Vagina (tissue), 2 donors: ENCODE measurements around the gene CCDC33. TPM values are rescaled to one million over a fixed set of nuclear protein-coding genes. Genes with fewer than 3 reads are reported as not detected.

Experiments used
- DNase-seq, 2 donors: peaks; one replicate each; pipeline ENCODE4 v3.0.0-alpha.2; 2017; ENCODE audit errors: extremely low spot score in 2 of 2
- H3K27ac ChIP-seq: fragments of 200-600 bp; sonication (generic); one replicate; pipeline ENCODE4 v1.5.1; 2019
- H3K27me3 ChIP-seq: fragments of 200-600 bp; sonication (generic); one replicate; pipeline ENCODE4 v1.5.1; 2019
- H3K36me3 ChIP-seq, 2 donors: fragments of 200-600 bp; sonication (generic); one replicate each; pipeline ENCODE4 v1.5.1; 2017 to 2019
- H3K4me1 ChIP-seq: fragments of 200-600 bp; sonication (generic); one replicate; pipeline ENCODE4 v1.5.1; 2019
- H3K4me3 ChIP-seq, 2 donors: fragments of 200-600 bp; sonication (generic); 1 replicate in 1 of 2; 2 replicates in 1 of 2; pipeline ENCODE4 v1.5.1; 2016 to 2019
- H3K9me3 ChIP-seq: fragments of 200-600 bp; sonication (generic); one replicate; pipeline ENCODE4 v1.5.1; 2019
- CTCF ChIP-seq, 3 experiments: fragments of 450-650 bp in 2 of 3; fragments of 200-600 bp in 1 of 3; sonication (generic) in 1 of 3; IDR thresholded peaks; one replicate each; pipeline ENCODE4 v1.5.1; 2017 to 2019; ENCODE audit warnings: antibody characterized with exemption in 3 of 3, mild to moderate bottlenecking in 2 of 3, moderate library complexity in 2 of 3
- POLR2A ChIP-seq, 2 donors: fragments of 450-650 bp; IDR thresholded peaks; one replicate each; pipeline ENCODE4 v1.6.1; 2017; ENCODE audit warnings: antibody characterized with exemption in 2 of 2, mild to moderate bottlenecking in 2 of 2, moderate library complexity in 2 of 2
- POLR2AphosphoS5 ChIP-seq, 2 donors: sonication (generic); formaldehyde crosslinking; IDR thresholded peaks; one replicate each; pipeline ENCODE4 v1.9.0; 2017; ENCODE audit warnings: antibody characterized with exemption in 2 of 2, mild to moderate bottlenecking in 2 of 2, low read depth in 1 of 2; ENCODE audit not compliant: insufficient read depth in 1 of 2
- intact Hi-C: fragments of 100-400 bp; cut with DNase I; formaldehyde crosslinking; loops from one replicate; pipeline ENCODE4 v1.15.1; 2023
- total RNA-seq: library from RNA; depleted of rRNA; stranded (reverse); fragments of >200 nt; gene quantifications from one replicate; pipeline ENCODE4 v1.2.3, GENCODE V29; 2016

CCDC33 gene
- total RNA-seq, 1 donor from 2014 or later: not detected

- no peak for DNase-seq
- no peaks in the 10 kb centered on the region for H3K36me3 ChIP-seq
- intact Hi-C loops: loop anchor here (10.0 kb wide), 1 partner anchor 407 kb away; the partner anchor contains the start of gene CSK
- H3K4me3 ChIP-seq: no peak overlapping the region
- no peak overlapping the region for H3K27ac ChIP-seq
- no peaks in the 10 kb centered on the region for H3K27me3 ChIP-seq
- peaks cover 16% of the 10 kb centered on the region for H3K4me1 ChIP-seq
- TF ChIP-seq POLR2A (IDR thresholded peaks at IDR 0.05) (no peak), POLR2AphosphoS5 (IDR thresholded peaks at IDR 0.05; ENCODE audit: insufficient read depth in 1 of 2, low read depth in 1 of 2) (no peak), CTCF (IDR thresholded peaks at IDR 0.05) (no peak)
- no peaks in the 10 kb centered on the region for H3K9me3 ChIP-seq
Measured at GRCh38 chr15:74377831-74378766, 142.0 kb downstream of the CCDC33 start.

- Histone ChIP-seq H3K36me3 (no peaks in the 10 kb centered on the region), H3K4me1 (peaks cover 11% of the 10 kb centered on the region), H3K4me3 (no peak overlapping the region), H3K9me3 (no peaks in the 10 kb centered on the region), H3K27ac (no peak overlapping the region), H3K27me3 (no peaks in the 10 kb centered on the region)
- no peak for TF ChIP-seq POLR2AphosphoS5 (IDR thresholded peaks at IDR 0.05; ENCODE audit: insufficient read depth in 1 of 2, low read depth in 1 of 2)
- TF ChIP-seq POLR2A (IDR thresholded peaks at IDR 0.05): no peak
- no peak for TF ChIP-seq CTCF (IDR thresholded peaks at IDR 0.05)
- intact Hi-C loops: loop anchor here (10.0 kb wide), 1 partner anchor 406 kb away; the partner anchor contains the start of gene CSK
- DNase-seq: no peak
Measured at GRCh38 chr15:74378848-74379247, 142.7 kb downstream of the CCDC33 start.

GRCh38 chr15:74380361-74381189 is 144.4 kb downstream of the CCDC33 start:
- no peak for DNase-seq
- Histone ChIP-seq H3K36me3 (no peaks in the 10 kb centered on the region), H3K4me3 (no peak overlapping the region), H3K9me3 (no peaks in the 10 kb centered on the region), H3K27ac (no peak overlapping the region), H3K27me3 (no peaks in the 10 kb centered on the region), H3K4me1 (no peaks in the 10 kb centered on the region)
- no peak for TF ChIP-seq POLR2AphosphoS5 (IDR thresholded peaks at IDR 0.05; ENCODE audit: insufficient read depth in 1 of 2, low read depth in 1 of 2)
- TF ChIP-seq CTCF (IDR thresholded peaks at IDR 0.05): no peak
- TF ChIP-seq POLR2A (IDR thresholded peaks at IDR 0.05): no peak
- intact Hi-C loops: no loop called here

- no peak for DNase-seq
- H3K36me3 ChIP-seq: no peaks in the 10 kb centered on the region
- no peaks in the 10 kb centered on the region for H3K4me1 ChIP-seq
- intact Hi-C loops: no loop called here
- H3K27me3 ChIP-seq: no peaks in the 10 kb centered on the region
- no peak overlapping the region for H3K27ac ChIP-seq
- no peak overlapping the region for H3K4me3 ChIP-seq
- H3K9me3 ChIP-seq: no peaks in the 10 kb centered on the region
- TF ChIP-seq POLR2AphosphoS5 (IDR thresholded peaks at IDR 0.05; ENCODE audit: insufficient read depth in 1 of 2, low read depth in 1 of 2): no peak
- no peak for TF ChIP-seq POLR2A (IDR thresholded peaks at IDR 0.05)
- no peak for TF ChIP-seq CTCF (IDR thresholded peaks at IDR 0.05)
Measured at GRCh38 chr15:74381190-74381453, 145.0 kb downstream of the CCDC33 start.
